SU-DHL-6 (cell line): ENCODE measurements around the gene TOP1.

Experiments
- CTCF ChIP-seq: fragments of 200-600 bp; sonication (generic); IDR thresholded peaks from one replicate; pipeline ENCODE4 v1.5.1; 2017; ENCODE audit warnings: antibody characterized with exemption, mild to moderate bottlenecking, low read length, moderate library complexity; ENCODE audit not compliant: insufficient read depth, poor library complexity, severe bottlenecking
- EZH2phosphoT487 ChIP-seq: fragments of 200-600 bp; sonication (generic), shearing (Covaris generic); conservative IDR thresholded peaks from 2 replicates; pipeline ENCODE4 v1.6.1; 2018; ENCODE audit warnings: mild to moderate bottlenecking, antibody characterized with exemption, low read length, moderate library complexity, mixed read lengths

DNA sequence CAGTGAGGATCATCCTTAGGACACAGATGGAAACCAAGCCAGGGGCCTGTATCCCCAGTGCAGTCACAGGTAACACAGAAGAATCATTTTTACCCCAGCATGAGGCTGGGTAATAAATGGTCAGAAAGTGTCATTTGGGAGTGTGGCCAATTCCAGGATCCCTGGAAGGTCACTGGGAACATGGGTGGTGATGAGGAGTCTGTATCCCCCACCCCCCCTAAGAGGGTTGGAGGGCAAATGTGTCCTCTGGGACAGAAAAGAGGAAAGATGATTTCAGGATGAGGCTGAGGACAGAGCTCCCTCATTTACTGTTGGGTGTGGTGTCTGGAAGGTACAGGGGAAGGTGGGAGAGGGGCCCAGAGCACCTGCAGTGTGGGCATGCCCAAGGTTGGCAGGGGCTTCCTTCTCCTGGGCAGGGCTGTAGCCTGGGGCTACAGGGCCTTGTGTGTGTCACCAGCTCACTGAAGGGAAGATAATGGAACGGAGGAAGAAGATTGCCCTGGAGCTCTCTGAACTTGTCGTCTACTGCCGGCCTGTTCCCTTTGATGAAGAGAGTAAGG is 143.2 kb downstream of the TOP1 start:
- TF ChIP-seq CTCF (no peak), EZH2phosphoT487 (no peak)
